ENCODE data around the gene ASAH2B. TPM values are rescaled to one million over a fixed set of nuclear protein-coding genes. Genes with fewer than 3 reads are reported as not detected.

Gene ASAH2B
- total RNA-seq, result 1.3 and 1.6 TPM in 2 replicates

GRCh38 chr10:50739618-50740292 lies at the start of gene ASAH2B:
Gene ASAH2B, plus strand, starts transcription at chr10:50739936. Its CDS starts 5,195 bp downstream, at chr10:50745131.

Other genes with a start within 250 kb of the ASAH2B start
- 74.5 and 91.3 TPM in 2 replicates for gene SGMS1, start 116.0 kb upstream of the ASAH2B start, total RNA-seq
- gene A1CF, start 145.7 kb downstream of the ASAH2B start, total RNA-seq, result not detected in 2 replicates